COLO829 (cell line): Measurements from ENCODE around the gene STAT6.

ENCODE experiments used
- DNase-seq: peaks from one replicate; pipeline ENCODE4 v3.0.0; 2012; ENCODE audit warnings: low spot score

STAT6 gene

GRCh38 chr12:57146092-57146491, 34.9 kb upstream of the STAT6 start:
- DNase-seq = no peak

- no peak for DNase-seq
These were observed 34.4 kb upstream of the STAT6 start for GRCh38 chr12:57145460-57146059.

DNA sequence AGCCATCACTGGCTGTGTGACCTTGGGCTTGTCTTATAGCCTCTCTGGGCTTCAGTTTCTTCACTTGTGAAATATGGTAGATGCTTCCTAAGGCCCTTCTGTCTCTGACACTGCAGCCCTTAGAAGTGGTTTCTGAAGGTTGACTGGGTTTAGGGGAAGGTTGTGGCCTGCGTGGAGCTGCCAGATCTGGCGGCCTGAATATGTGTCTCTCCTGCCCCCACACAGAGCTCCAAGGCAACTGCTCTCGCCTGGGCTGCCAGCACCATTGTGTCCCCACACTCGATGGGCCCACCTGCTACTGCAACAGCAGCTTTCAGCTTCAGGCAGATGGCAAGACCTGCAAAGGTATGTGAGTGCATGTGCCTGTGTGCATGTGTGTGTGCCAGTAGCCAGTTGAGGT, 32.3 kb upstream of the STAT6 start:
- DNase-seq = no peak

DNA sequence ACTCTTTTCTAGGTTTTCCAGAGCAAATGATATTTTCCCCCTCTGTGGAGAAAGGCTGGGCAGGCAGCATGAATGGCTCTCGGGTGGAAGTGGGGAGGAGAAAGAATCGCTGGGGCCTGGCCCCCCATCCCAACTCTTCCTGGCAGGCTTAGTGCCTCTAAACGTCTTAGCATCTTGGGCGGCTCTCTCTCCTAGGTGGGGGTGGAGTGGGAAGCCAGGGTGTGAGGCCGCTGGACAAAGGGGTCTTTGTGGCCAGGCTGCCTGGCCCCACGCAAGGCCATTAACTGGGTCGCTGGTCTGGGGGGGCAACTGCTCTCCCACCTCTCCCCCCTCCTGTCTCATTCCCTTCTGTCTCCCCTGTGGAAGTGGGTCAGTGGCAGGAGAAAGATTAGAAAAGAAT, 31.6 kb upstream of the STAT6 start:
- no peak for DNase-seq

- DNase-seq = no peak
These were observed 31.0 kb upstream of the STAT6 start for GRCh38 chr12:57142121-57142520.

GRCh38 chr12:57141249-57141648, 30.1 kb upstream of the STAT6 start:
- no peak for DNase-seq

GRCh38 chr12:57139796-57140649, 28.9 kb upstream of the STAT6 start:
- DNase-seq = no peak

- no peak for DNase-seq
These were observed 27.5 kb upstream of the STAT6 start for GRCh38 chr12:57138526-57139272.

- no peak for DNase-seq
These were observed 24.6 kb upstream of the STAT6 start for GRCh38 chr12:57135527-57136326.

DNA sequence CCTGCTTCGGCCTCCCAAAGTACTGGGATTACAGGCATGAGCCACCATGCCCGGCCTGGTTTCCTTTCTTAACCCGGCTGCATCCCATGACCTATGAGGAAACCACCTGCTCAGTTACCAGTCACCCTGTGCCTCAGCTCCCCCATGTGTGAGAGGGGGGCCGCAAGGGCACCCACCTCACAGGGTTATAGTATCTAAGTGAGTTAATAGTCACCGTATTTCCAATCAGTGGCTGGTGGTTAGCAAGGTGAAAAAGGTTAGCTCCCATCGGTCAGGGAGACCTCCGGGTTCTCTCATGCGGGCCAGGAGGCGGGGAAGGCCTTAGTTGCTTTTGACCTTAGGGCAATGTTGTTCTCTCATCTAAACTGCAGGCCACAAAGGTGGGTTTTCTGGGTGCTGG, 23.8 kb upstream of the STAT6 start:
- DNase-seq = no peak

GRCh38 chr12:57133916-57134315, 22.8 kb upstream of the STAT6 start:
- DNase-seq = no peak

GRCh38 chr12:57133013-57133569, 21.9 kb upstream of the STAT6 start:
- DNase-seq = no peak

GRCh38 chr12:57131896-57132744, 21.0 kb upstream of the STAT6 start:
- DNase-seq = no peak

GRCh38 chr12:57130941-57131340, 19.8 kb upstream of the STAT6 start:
- DNase-seq = no peak

DNA sequence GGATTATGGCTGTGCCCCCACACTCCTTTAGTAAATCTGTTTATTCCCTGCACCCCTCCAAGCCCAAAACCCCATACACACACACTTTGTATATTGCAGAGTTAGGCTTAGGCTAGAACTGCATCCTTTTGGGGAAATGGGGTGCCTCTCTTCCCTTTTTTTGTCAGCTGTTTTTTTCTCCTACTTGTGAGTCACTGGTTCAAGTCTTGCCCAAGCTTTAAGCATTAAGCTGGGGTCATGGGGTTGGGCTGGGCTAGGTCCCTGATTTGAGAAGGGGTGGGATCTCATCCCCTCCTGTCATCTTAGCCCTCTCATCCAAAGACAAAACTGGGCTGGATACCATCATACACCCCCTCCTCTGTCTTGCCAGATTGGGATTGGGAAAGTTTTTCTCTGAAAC, 18.7 kb upstream of the STAT6 start:
- no peak for DNase-seq

GRCh38 chr12:57129321-57129842, 18.2 kb upstream of the STAT6 start:
- no peak for DNase-seq

- DNase-seq = no peak
These were observed 17.5 kb upstream of the STAT6 start for GRCh38 chr12:57128519-57129247.

DNA sequence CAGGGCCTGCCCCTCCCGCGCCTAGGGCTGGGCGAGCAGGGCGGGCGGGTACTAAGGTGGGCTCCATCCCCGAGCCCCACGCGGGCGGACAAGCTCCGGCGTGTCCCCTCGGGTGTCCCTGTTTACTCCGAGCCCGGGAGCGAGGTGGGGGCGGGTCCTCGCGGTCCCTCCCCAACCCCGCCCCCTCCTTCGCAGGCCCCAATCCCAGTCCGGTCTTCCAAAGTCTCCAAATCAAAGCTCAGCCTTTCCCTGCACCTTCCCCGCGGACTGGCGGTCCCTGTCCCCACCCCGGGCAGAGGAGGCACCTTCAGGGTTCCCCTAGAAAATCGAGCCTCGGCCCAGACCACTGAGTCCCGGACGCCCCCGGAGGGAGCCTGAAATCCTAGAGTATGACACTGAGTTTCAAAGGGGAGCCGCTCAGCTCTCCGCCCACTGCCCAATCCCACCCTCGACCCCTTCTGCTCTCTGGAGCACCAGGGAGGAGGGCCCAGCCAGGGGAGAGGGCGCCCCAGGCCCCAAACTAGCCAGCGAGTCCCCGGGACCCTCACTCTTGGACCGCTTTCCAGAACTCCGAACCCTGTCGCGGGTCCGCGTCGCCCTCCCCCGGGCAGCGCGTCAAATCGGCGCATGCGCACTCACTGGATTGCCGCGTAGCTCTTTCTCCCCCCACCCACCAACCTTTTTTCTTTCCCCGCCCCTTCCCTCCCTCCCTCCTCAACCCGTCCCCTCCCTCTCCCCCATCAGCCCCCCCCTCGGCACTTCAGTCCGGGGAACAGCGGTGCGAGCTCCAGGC, 16.8 kb upstream of the STAT6 start, which contains the start of gene LRP1:
Gene LRP1, plus strand, starts transcription at position 758 of the 793 bp plus-strand sequence. CDS start 482 bp downstream, outside the sequence.
- peak; percentile 96 for DNase-seq
